GM23248 (cell line): ENCODE data around the gene SCG3. TPM values are rescaled to one million over a fixed set of nuclear protein-coding genes. Genes with fewer than 3 reads are reported as not detected.
A peak's percentile ranks its signal among the peaks of the same experiment; 100 is the strongest.
"Not testable (repeated sequence)": the region's sequence is repeated elsewhere in the genome, so short reads cannot be mapped to it uniquely, and the experiment has no call there.

Experiments used
- DNase-seq: peaks from one replicate; pipeline ENCODE4 v3.0.0-alpha.2; 2015
- H2AFZ ChIP-seq: fragments of 200-600 bp; sonication (generic); 2 replicates; pipeline ENCODE4 v1.6.1; 2016; ENCODE audit warnings: antibody characterized with exemption
- H3F3A ChIP-seq: fragments of 200-600 bp; sonication (generic); 2 replicates; pipeline ENCODE4 v1.6.1; 2016; ENCODE audit warnings: mild to moderate bottlenecking, antibody characterized with exemption, mixed run types; ENCODE audit not compliant: insufficient read depth
- H3K27ac ChIP-seq: fragments of 200-600 bp; sonication (generic); 2 replicates; pipeline ENCODE4 v1.5.1; 2016; ENCODE audit warnings: mild to moderate bottlenecking
- H3K27me3 ChIP-seq: fragments of 200-600 bp; sonication (generic); replicated peaks from 2 replicates; pipeline ENCODE4 v1.6.1; 2016; ENCODE audit warnings: mild to moderate bottlenecking; ENCODE audit not compliant: insufficient read depth
- H3K36me3 ChIP-seq: fragments of 200-600 bp; sonication (generic); 2 replicates; pipeline ENCODE4 v1.6.1; 2016; ENCODE audit warnings: low read depth, mild to moderate bottlenecking
- H3K4me1 ChIP-seq: fragments of 200-600 bp; sonication (generic); 2 replicates; pipeline ENCODE4 v1.6.1; 2016; ENCODE audit warnings: mild to moderate bottlenecking; ENCODE audit not compliant: insufficient read depth
- H3K4me2 ChIP-seq: fragments of 200-600 bp; sonication (generic); one replicate; pipeline ENCODE4 v1.6.1; 2016; ENCODE audit warnings: mild to moderate bottlenecking; ENCODE audit not compliant: unreplicated experiment
- H3K4me3 ChIP-seq: fragments of 200-600 bp; sonication (generic); 2 replicates; pipeline ENCODE4 v1.5.1; 2016; ENCODE audit warnings: mild to moderate bottlenecking
- H3K79me2 ChIP-seq: fragments of 200-600 bp; sonication (generic); 2 replicates; pipeline ENCODE4 v1.6.1; 2016; ENCODE audit warnings: mild to moderate bottlenecking; ENCODE audit not compliant: insufficient read depth
- H3K9ac ChIP-seq: fragments of 200-600 bp; sonication (generic); 2 replicates; pipeline ENCODE4 v1.6.1; 2016; ENCODE audit warnings: mild to moderate bottlenecking
- H3K9me2 ChIP-seq: fragments of 200-600 bp; sonication (generic); 2 replicates; pipeline ENCODE4 v1.6.1; 2016; ENCODE audit warnings: mixed run types, mild to moderate bottlenecking, moderate library complexity; ENCODE audit not compliant: insufficient read depth
- H3K9me3 ChIP-seq: fragments of 200-600 bp; sonication (generic); one replicate; pipeline ENCODE4 v1.6.1; 2017; ENCODE audit warnings: low read depth
- H4K20me1 ChIP-seq: fragments of 200-600 bp; sonication (generic); 2 replicates; pipeline ENCODE4 v1.6.0; 2016; ENCODE audit not compliant: insufficient read depth
- EZH2 ChIP-seq: fragments of 200-600 bp; sonication (generic); IDR thresholded peaks from 2 replicates; pipeline ENCODE4 v1.6.1; 2018; ENCODE audit warnings: antibody characterized with exemption, mild to moderate bottlenecking; ENCODE audit not compliant: insufficient read depth, poor library complexity, severe bottlenecking
- EZH2phosphoT487 ChIP-seq: fragments of 200-600 bp; sonication (generic); IDR thresholded peaks from 2 replicates; pipeline ENCODE4 v1.6.1; 2018; ENCODE audit warnings: antibody characterized with exemption, moderate library complexity, mild to moderate bottlenecking, low read depth; ENCODE audit not compliant: insufficient read depth
- WGBS, 2 experiments: methylation state at CpG; one replicate each; pipeline ENCODE4 v1.1.6; 2015 to 2017; ENCODE audit warnings: low lambda C conversion rate in 2 of 2, low coverage in 1 of 2; ENCODE audit errors: missing lambda C conversion rate in 2 of 2; 5-methylcytosine and 5-hydroxymethylcytosine counted together
- in situ Hi-C: fragments of 300-500 bp; cut with MboI; formaldehyde crosslinking; loops from 2 replicates; pipeline ENCODE4 v1.15.0; 2020
- polyA plus RNA-seq: library from polyadenylated mRNA; unstranded; fragments of >200 nt; fragmentation: Nextera tagmentation; extraction: Ambion mirVana; gene quantifications from 2 replicates; pipeline ENCODE4 v1.2.1, GENCODE V29; 2016
- total RNA-seq: library from RNA; depleted of rRNA; stranded (reverse); fragments of >200 nt; shearing (Covaris generic); gene quantifications from 2 replicates; pipeline ENCODE4 v1.2.3, GENCODE V29; 2014

Gene SCG3
- total and polyA plus RNA-seq, 2 experiments from 2014 or later = not detected

DNA sequence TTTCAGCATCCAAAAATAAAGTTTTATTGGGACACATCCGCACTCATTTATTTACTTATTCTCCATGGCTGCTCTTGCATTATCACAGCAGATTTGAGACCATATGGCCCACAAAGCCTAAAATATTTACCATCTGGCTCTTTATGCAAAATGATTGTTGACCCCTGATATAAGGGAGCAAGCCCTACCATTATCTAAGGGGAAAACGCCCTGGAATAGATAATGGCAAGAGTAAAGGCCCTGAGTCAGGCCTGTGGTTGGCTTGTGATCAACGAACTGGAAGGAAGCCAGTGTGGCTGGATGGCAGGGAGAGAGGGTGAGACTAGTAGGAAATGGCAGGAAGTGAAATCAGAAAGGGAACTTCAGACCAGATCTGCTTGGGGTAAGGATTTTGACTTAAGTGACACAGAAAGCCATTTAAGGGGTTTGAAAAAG is 34.2 kb upstream of the SCG3 start:
- no peaks in the 10 kb centered on the region for H3K36me3 ChIP-seq
- no peaks in the 10 kb centered on the region for H3K79me2 ChIP-seq
- no peak overlapping the region for H3K4me3 ChIP-seq
- DNase-seq = peak; percentile 73
- H3K9me2 ChIP-seq = no peaks in the 10 kb centered on the region
- no peaks in the 10 kb centered on the region; the same call in 1 of the 2 replicates for H3F3A ChIP-seq
- no peaks in the 10 kb centered on the region for H3K9me3 ChIP-seq
- no peak overlapping the region for H3K9ac ChIP-seq
- TF ChIP-seq EZH2phosphoT487 (no peak), EZH2 (no peak)
- WGBS, 2 experiments = 41 to 51% methylated on average over 3 of the region's 3 CpGs
- H3K27ac ChIP-seq = no peak overlapping the region
- in situ Hi-C loops = no loop called here
- H3K4me1 ChIP-seq = peaks cover 5% of the 10 kb centered on the region; the same call in 1 of the 2 replicates
- H3K4me2 ChIP-seq = no peak overlapping the region
- no peaks in the 10 kb centered on the region for H3K27me3 ChIP-seq
- no peaks in the 10 kb centered on the region for H4K20me1 ChIP-seq
- H2AFZ ChIP-seq = no peak overlapping the region

DNA sequence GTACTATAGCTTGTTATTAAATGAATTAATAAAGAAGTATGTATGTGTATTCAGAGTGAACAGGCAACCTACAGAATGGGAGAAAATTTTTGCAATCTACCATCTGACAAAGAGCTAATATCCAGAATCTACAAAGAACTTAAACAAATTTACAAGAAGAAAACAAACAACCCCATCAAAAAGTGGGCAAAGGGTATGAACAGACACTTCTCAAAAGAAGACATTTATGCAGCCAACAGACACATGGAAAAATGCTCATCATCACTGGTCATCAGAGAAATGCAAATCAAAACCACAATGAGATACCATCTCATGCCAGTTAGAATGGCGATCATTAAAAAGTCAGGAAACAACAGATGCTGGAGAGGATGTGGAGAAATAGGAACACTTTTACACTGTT is 33.2 kb upstream of the SCG3 start:
- H3F3A ChIP-seq, H3K27ac ChIP-seq, H3K9me2 ChIP-seq, H3K4me3 ChIP-seq, DNase-seq, H3K9ac ChIP-seq, H3K4me1 ChIP-seq, H3K36me3 ChIP-seq, H2AFZ ChIP-seq, H3K9me3 ChIP-seq, H3K4me2 ChIP-seq, H3K79me2 ChIP-seq, H4K20me1 ChIP-seq, H3K27me3 ChIP-seq, in situ Hi-C loops: not testable (repeated sequence)
- 38 to 73% methylated on average over 1 of the region's 1 CpG for WGBS, 2 experiments

DNA sequence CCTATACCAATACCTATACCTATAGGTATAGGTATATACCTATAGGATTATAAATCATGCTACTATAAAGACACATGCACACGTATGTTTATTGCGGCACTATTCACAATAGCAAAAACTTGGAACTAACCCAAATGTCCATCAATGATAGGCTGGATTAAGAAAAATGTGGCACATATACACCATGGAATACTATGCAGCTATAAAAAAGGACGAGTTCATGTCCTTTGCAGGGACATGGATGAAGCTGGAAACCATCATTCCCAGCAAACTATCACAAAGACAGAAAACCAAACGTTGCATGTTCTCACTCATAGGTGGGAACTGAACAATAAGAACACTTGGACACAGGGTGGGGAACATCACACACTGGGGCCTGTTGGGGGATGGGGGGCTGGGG is 32.7 kb upstream of the SCG3 start:
- H4K20me1 ChIP-seq, DNase-seq, H3K4me3 ChIP-seq, H3K36me3 ChIP-seq, H3K9me2 ChIP-seq, H3F3A ChIP-seq, H3K79me2 ChIP-seq, H3K27me3 ChIP-seq, H3K4me1 ChIP-seq, H3K9ac ChIP-seq, H3K9me3 ChIP-seq, H2AFZ ChIP-seq, H3K27ac ChIP-seq, in situ Hi-C loops, H3K4me2 ChIP-seq: not testable (repeated sequence)
- 59 to 63% methylated on average over 4 of the region's 4 CpGs for WGBS, 2 experiments

DNA sequence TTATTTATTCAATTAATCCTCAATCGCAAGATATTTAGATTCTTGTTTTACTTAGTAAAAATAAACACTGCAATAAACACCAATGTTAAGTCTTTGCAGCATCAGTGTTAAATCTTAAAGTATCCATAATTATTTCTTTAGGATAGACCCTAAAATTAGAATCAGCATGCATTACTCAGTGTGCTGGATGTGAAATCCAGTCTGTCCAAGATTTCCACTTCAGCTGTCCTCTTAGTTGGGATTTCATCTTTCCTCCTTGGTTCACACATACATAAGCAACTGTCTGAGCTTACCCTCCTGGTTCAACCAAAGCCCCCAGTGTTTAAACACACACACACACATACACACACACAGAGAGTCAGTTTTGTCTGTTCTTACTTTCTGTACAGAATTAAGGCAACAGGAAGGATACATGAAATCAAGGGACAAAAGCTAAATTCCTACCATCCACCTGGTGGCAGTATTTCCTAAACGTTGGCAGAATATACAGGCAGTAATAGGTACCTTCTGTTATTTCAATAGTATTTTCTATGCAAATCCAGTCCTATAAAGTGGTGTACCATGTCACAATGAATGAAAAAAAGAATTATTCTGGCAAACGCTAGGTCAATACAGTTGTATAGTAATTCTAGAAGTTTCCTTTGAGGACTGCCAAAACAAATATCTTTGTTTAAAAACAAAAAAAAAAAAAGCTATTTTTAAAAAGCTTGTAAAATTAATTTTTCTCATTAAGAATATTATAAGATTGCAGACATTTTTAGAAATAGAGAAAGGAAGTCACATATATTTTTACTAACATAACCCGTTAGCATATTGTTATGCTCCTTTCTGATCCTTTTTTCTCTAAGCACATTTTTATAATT is 31.4 kb upstream of the SCG3 start:
- in situ Hi-C loops = loop anchor here (5.0 kb wide), 1 partner anchor 122 kb away; no protein-coding TSS in a partner anchor
- no peaks in the 10 kb centered on the region for H3K79me2 ChIP-seq
- no peaks in the 10 kb centered on the region for H3K36me3 ChIP-seq
- no peaks in the 10 kb centered on the region; the same call in 1 of the 2 replicates for H3F3A ChIP-seq
- H3K27ac ChIP-seq = no peak overlapping the region
- no peak overlapping the region for H2AFZ ChIP-seq
- no peak overlapping the region for H3K4me2 ChIP-seq
- DNase-seq = peak; percentile 76
- 34 to 35% methylated on average over 4 of the region's 4 CpGs for WGBS, 2 experiments
- H3K4me3 ChIP-seq = no peak overlapping the region
- no peaks in the 10 kb centered on the region; the same call in 1 of the 2 replicates for H3K27me3 ChIP-seq
- H3K4me1 ChIP-seq = peaks cover 5% of the 10 kb centered on the region; the same call in 1 of the 2 replicates
- no peak for TF ChIP-seq EZH2
- no peak for TF ChIP-seq EZH2phosphoT487
- H4K20me1 ChIP-seq = no peaks in the 10 kb centered on the region
- no peaks in the 10 kb centered on the region for H3K9me2 ChIP-seq
- no peaks in the 10 kb centered on the region for H3K9me3 ChIP-seq
- H3K9ac ChIP-seq = no peak overlapping the region
